ENCODE results near the gene RNF144A. TPM values are rescaled to one million over a fixed set of nuclear protein-coding genes. Genes with fewer than 3 reads are reported as not detected.

Gene RNF144A
- total RNA-seq, 2 donors from 2014 or later: 52.7 to 109 TPM

DNA sequence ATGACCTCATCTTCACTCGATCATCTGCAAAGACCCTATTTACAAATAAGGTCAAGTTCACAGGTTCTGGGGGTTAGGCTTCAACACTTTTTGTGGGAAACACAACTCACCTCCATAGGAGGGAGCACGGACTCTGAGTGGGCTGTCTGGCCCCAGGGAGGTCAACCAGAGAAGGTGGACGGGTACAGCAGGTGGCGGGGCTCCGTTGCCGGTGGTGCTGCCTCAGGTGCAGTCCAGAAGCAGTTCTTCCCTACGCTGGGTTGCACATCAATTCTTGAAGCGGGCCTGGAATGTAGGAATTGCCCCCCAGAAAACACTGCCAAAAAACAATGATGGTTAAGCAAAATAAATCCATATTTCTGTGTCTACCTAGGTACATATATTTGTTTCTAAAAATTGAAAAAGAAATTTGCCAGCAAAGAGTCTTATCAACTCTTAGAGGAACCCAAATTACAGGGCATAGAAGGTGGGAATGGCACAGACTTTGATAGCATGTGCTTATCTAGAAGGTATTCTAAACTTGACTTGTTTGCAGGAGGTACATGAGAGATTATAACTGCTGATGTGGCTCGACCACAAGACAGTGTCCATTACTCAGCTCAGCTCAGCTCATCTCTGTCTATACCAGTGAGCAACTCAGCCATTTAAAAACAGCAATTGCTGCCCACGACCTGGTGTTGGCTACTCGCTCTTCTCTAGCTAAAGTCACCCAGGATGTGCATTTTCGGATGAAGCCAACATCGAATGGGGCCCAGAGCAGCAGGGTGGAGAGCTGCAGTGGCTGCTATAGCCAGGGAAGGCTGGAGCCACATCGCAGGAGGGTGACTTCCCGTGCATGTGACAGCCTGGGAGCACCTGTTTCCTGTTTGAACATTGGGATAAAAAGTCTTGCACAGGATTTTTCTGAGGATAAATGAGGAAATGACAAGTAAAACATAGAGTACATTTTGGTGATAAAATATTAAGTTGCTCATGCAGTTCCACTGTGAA lies 128.7 kb downstream of the RNF144A start:
- ATAC-seq (no peak), DNase-seq (no peak)
- 82 to 84% methylated on average over 15 of the region's 15 CpGs for WGBS, 2 donors
- Histone ChIP-seq H3K36me3 (replicated peaks in 1 of 2; ENCODE audit: insufficient read depth in 1 of 2, low read depth in 2 of 2) (peaks cover 0 to 3% of the 10 kb centered on the region in 2 donors), H3K4me3 (no peak overlapping the region), H3K27ac (no peak overlapping the region), H3K4me1 (no peaks in the 10 kb centered on the region), H3K27me3 (no peaks in the 10 kb centered on the region), H3K9me3 (no peaks in the 10 kb centered on the region)
- TF ChIP-seq POLR2A (IDR thresholded peaks at IDR 0.05): no peak
- TF ChIP-seq, protein P1, sequence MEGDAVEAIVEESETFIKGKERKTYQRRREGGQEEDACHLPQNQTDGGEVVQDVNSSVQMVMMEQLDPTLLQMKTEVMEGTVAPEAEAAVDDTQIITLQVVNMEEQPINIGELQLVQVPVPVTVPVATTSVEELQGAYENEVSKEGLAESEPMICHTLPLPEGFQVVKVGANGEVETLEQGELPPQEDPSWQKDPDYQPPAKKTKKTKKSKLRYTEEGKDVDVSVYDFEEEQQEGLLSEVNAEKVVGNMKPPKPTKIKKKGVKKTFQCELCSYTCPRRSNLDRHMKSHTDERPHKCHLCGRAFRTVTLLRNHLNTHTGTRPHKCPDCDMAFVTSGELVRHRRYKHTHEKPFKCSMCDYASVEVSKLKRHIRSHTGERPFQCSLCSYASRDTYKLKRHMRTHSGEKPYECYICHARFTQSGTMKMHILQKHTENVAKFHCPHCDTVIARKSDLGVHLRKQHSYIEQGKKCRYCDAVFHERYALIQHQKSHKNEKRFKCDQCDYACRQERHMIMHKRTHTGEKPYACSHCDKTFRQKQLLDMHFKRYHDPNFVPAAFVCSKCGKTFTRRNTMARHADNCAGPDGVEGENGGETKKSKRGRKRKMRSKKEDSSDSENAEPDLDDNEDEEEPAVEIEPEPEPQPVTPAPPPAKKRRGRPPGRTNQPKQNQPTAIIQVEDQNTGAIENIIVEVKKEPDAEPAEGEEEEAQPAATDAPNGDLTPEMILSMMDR (IDR thresholded peaks at IDR 0.05): no peak
- intact Hi-C loops (cut with DNase I): no loop called here

DNA sequence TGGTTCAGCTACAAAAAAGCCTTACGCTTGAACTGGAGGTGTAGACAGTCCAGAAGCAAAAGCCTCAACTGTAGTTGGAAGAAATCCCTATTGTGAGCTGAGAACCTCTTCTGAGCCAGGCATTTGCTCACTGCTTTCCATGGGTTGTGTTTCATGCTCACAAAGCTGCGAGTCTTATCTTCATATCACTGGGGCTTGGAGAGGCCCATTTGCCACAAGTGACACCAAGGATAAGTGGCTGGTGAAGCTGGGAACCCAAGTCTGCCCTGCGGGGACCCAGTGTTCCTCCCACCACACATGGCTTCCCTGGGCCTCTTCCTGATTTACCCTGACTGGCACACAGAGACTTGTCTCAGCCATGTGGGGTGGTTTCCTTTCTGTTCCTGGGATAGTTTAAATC lies 130.4 kb downstream of the RNF144A start:
- TF ChIP-seq, protein P1 (IDR thresholded peaks at IDR 0.05): no peak
- intact Hi-C loops (cut with DNase I): no loop called here
- H3K27me3 ChIP-seq: no peaks in the 10 kb centered on the region

DNA sequence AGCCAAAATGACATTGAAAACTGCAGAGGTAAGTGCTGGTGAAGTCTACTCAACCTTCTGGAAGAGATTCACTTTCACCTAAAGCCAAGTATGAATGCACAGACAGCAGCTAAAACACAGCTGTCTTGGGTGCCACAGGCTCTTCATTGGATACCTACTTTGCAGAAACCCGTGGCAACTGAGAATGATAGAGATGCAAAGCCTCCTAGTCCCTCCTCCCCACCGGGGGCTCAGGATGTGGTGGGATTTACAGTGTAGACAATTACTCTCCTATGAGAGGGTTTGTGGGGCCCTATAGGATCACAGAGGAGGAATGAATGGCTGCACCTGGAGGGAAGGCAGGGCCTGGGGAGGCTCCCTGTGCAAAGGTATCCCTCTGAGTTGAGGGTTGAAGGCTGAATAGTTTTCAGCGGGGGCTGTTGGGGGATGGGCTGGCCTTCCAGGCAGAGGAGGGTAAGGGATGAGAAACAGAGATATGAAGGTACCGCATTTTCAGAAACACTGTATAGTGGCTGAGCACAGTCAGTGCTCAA lies 131.6 kb downstream of the RNF144A start:
- no peaks in the 10 kb centered on the region for H3K27me3 ChIP-seq
- no peaks in the 10 kb centered on the region for H3K36me3 ChIP-seq (replicated peaks in 1 of 2; ENCODE audit: insufficient read depth in 1 of 2, low read depth in 2 of 2)
- H3K27ac ChIP-seq: no peak overlapping the region
- no peak overlapping the region for H3K4me3 ChIP-seq
- H3K9me3 ChIP-seq: no peaks in the 10 kb centered on the region
- 77 to 90% methylated on average over 4 of the region's 4 CpGs for WGBS, 2 donors
- TF ChIP-seq, protein P1 (IDR thresholded peaks at IDR 0.05): no peak
- TF ChIP-seq POLR2A (IDR thresholded peaks at IDR 0.05): no peak
- intact Hi-C loops (cut with DNase I): no loop called here
- DNase-seq (no peak), ATAC-seq (no peak)
- peaks cover 10% of the 10 kb centered on the region for H3K4me1 ChIP-seq

More for the DNA sequence above, 130.4 kb downstream of the RNF144A start:
- Histone ChIP-seq H3K9me3 (no peaks in the 10 kb centered on the region), H3K4me3 (no peak overlapping the region), H3K4me1 (no peaks in the 10 kb centered on the region), H3K36me3 (replicated peaks in 1 of 2; ENCODE audit: insufficient read depth in 1 of 2, low read depth in 2 of 2) (no peaks in the 10 kb centered on the region), H3K27ac (no peak overlapping the region)
- 70 to 83% methylated on average over 3 of the region's 3 CpGs for WGBS, 2 donors
- DNase-seq (no peak), ATAC-seq (no peak)

DNA sequence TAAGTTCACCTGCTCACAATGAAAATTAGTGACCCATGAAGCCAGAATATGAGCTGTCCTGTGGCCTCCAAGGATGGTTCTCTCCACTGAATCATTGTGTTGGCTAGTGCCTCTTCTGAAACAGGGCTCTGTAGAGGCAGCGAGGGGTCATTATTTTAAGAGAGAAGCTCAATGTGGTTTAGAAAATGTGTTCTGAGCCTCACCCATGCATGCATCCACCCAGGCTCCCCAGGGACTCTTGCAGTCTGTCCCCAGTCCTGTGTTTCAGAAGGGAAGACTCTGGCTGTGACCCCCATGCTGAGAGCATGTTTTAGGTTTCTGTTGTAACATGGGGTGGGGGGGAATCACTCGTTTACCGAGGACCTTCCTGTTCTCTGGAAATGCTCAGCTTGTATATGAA lies 135.2 kb downstream of the RNF144A start:
- Histone ChIP-seq H3K9me3 (no peaks in the 10 kb centered on the region), H3K4me3 (no peak overlapping the region), H3K27ac (peak overlapping the region in 2 of 4 donors; percentile 74 to 75), H3K27me3 (no peaks in the 10 kb centered on the region), H3K4me1 (peaks cover 15% of the 10 kb centered on the region), H3K36me3 (replicated peaks in 1 of 2; ENCODE audit: insufficient read depth in 1 of 2, low read depth in 2 of 2) (no peaks in the 10 kb centered on the region)
- intact Hi-C loops (cut with DNase I): no loop called here
- DNase-seq (no peak), ATAC-seq (no peak)
- TF ChIP-seq POLR2A (IDR thresholded peaks at IDR 0.05): no peak
- TF ChIP-seq, protein P1 (IDR thresholded peaks at IDR 0.05): no peak
- 80 to 96% methylated on average over 3 of the region's 3 CpGs for WGBS, 2 donors

Measured in body of pancreas (tissue), 4 donors.